Measurements from ENCODE around the gene GSE1.

GSE1 gene

GRCh38 chr16:85683363-85683762 is 70.2 kb downstream of the GSE1 start:
- DNase-seq = no peak

DNA sequence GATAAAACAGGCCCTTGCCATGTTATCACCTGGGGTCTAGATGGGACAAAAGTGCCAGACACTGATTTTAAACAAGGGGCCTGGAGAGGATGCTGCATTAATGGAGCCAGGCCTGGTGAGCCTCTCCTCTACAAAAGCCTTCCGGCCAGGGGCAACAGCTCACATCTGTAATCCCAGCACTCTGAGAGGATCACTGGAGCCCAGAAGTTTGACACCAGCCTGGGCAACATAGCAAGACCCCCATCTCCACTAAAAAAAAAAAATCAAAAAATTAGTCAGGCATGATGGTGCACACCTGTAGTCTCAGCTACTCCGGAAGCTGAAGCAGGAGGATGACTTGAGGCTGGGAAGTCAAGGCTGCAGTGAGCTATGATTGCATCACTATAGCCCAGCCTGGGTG is 72.1 kb downstream of the GSE1 start:
- no peak for DNase-seq

GRCh38 chr16:85686912-85687591 is 73.9 kb downstream of the GSE1 start:
- no peak for DNase-seq

DNA sequence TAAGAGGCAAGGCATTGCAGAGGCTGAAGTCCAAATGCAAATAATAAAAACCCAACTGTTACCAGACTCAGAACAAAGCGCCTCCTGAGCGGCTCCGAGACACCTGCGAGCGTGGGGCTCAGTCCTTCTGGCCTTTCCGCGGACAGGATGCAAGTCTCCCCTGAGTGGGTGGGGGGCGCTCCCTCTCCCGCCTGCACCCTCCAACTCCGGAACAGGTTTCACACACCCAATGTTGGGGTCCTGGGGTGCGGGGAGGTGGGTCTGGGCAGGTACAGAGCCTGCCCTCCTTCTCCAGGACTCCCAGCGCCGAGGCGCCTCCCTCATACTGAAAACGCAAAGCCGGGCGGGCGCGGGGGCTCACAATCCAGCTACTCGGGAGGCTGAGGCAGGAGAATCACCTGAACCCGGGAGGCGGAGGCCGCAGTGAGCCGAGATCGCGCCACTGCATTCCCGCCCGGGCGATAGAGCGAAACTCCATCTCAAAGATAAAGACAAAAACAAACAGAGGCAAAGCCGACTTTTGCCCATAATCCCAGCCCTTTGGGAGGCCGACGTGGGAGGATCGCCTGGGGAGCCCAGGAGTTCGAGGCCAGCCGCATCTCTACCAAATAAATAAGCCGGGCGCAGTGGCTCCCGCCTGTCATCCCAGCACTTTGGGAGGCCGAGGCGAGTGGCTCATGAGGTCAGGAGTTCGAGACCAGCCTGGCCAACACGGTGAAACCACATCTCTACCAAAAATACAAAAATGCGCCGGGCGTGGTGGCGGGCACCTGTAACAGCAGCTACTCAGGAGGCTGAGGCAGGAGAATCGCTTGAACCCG is 74.7 kb downstream of the GSE1 start:
- no peak for DNase-seq

DNA sequence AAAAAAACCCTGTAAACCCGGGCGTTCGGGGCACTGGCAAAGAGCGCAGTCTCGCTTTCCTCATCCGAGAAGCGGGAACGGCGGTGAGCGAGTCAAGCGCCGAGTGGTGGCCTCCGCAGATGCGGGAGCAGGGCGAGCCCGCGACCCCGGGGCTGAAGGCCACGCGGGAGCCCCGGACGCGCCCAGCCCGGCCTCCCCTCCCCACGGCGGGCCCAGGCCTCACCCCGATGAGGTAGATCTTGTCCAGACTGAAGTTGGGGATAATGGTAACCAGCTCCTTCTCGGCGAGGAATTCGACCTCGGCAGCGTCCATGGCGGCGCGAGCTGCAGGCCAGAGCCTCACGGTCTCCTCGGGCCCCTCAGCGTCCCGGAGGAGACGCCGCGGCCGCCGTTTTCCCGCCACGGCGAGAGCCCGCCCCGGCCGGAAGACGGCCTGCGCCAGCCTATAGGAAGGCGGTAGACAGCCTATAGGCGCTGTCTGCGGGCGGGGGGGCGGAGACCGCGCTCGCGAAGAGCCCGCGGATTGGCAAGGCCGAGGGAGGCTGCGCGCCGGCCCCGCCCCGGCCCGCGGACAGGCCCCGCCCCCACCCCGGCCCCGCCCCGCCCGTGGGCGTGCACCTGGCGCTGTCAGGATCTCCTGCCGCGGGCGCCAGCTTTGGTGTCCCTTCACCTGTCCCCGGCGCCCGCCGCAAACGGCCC is 75.6 kb downstream of the GSE1 start, which contains the start of gene GINS2:
Gene GINS2 (minus strand): TSS at position 369 of the 699 bp plus-strand sequence. CDS start 56 bp downstream, at position 313.
- DNase-seq = peak; percentile 91

- no peak for DNase-seq
These were observed 76.3 kb downstream of the GSE1 start for GRCh38 chr16:85689285-85689949.

DNA sequence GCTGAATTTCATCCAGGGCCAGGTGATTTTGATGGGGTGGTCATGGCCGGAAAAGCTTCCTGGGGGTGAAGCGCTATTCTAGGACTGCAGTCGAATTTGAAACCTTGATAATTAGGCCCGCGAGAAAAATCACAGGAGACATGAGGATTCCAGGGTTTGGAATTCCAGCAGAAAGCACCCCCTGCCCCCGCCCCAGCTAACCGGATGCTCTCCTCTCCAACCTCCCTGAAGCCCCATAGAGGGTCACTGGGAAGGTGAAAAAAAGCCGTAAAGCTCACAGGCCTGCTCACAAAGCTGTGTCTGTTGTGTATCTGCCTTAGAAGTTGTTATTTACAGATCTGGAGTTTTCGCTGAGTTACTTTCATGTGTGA is 76.8 kb downstream of the GSE1 start:
- DNase-seq = no peak

GRCh38 chr16:85690469-85691064 is 77.4 kb downstream of the GSE1 start:
- DNase-seq = no peak

DNA sequence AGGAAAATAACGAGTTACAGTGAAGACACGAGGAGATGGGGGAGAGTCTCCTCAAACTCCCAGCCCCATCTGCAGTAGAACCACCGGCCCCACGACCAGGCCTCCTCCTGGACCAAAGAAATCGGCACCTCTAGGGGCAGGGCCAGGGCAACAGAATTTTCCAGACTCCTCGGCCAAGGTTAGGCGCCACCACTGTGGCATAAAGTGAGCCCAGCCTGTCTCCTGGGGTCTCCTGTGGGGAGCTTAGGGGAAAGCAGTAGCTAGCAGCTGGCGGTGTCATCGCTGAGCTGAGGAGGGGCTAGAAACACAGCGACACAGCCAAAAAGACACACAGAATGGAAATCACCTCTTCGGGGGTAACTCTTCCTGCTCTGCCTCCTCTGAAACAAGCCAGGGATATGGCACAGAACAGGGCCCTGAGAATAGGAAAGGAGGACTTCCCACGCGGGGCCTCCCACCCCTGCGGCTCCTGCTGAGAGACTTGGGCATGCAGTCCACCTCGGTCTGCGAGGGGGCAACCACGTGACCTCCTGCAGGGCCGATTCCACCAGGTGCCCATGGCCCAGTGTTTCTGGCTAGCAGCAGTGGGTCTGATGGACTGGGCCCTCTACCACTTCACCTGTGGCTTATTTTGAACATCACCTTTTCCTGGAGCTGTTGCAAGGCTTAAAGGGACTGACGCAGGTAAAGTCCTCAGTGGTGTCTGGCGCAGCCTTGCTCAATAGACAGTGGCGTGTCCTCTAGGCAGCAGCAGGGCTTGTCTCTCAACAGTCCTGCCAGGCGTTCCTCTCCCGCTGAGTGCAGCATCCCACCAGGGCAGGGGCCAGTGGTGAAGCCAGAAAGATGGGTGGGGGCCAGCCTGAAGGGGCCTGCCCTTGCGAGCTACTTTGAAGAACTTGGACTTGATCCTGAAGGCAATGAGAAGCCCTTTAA is 82.3 kb downstream of the GSE1 start:
- DNase-seq = no peak

DNA sequence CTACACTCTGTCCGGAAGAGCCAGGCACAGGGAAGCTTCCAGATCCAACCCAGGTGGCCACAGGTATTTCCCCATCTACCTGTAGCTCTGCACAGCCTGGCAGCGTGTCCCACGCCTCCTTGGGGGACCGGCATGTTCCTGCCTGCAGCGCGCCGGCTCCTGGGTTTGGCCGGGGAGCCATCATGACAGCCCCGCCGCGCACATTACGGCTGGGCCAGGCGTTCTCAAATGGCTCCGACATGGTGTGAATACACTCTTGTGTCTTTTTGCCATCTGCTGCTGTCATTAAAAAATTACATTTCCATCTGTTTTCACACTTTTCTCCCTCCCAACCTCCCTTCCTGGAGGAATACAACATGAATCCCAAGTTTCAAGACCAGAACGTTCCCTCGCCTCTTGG is 83.7 kb downstream of the GSE1 start:
- no peak for DNase-seq

DNA sequence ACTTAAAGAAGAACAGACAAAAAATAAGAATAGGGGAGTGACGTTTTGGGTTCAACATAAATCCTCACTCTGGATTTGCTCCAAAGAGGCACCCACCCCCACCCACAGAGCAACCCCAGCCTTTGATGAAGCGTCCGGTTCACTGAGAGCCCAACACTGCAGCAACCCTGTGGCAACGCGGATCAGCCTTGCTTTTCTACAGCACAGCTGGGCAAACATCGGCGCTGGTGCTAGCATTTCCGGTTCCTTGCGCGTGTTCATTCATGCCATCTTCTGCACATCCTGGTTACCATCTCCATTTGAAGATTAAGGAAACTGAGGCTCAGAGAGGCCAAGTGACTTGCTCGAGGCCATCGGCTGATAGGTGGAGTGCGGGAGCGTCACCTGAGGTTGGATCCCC is 84.3 kb downstream of the GSE1 start:
- no peak for DNase-seq

GRCh38 chr16:85698459-85698891 is 85.4 kb downstream of the GSE1 start:
- DNase-seq = no peak

GRCh38 chr16:85698935-85699558 is 85.9 kb downstream of the GSE1 start:
- DNase-seq = no peak

- DNase-seq = peak; percentile 36
These were observed 86.5 kb downstream of the GSE1 start for GRCh38 chr16:85699628-85700027.

- no peak for DNase-seq
These were observed 90.9 kb downstream of the GSE1 start for GRCh38 chr16:85704011-85704410.

- DNase-seq = no peak
These were observed 92.1 kb downstream of the GSE1 start for GRCh38 chr16:85704900-85705846.

- no peak for DNase-seq
These were observed 93.4 kb downstream of the GSE1 start for GRCh38 chr16:85706449-85707034.

GRCh38 chr16:85707528-85708095 is 94.5 kb downstream of the GSE1 start:
- no peak for DNase-seq

GRCh38 chr16:85708338-85708737 is 95.2 kb downstream of the GSE1 start:
- DNase-seq = no peak

Data from fibroblast of skin of scalp (primary cell).